ENCODE data around the gene SLC16A4.
A peak's percentile ranks its signal among the peaks of the same experiment; 100 is the strongest.
"Not testable (repeated sequence)": the region's sequence is repeated elsewhere in the genome, so short reads cannot be mapped to it uniquely, and the experiment has no call there.

SLC16A4 gene

GRCh38 chr1:110408488-110408887 is 17.7 kb upstream of the SLC16A4 start:
- DNase-seq, result no peak

GRCh38 chr1:110407260-110408210 is 16.7 kb upstream of the SLC16A4 start, which contains the start of gene LAMTOR5:
Gene LAMTOR5, minus strand, starts transcription at chr1:110407694. Its CDS starts 74 bp downstream, at chr1:110407620.
- DNase-seq, result peak; percentile 90

GRCh38 chr1:110406407-110406806 is 15.6 kb upstream of the SLC16A4 start:
- not testable (repeated sequence) for DNase-seq

GRCh38 chr1:110404401-110404800 is 13.6 kb upstream of the SLC16A4 start:
- DNase-seq, result no peak

GRCh38 chr1:110403805-110404204 is 13.0 kb upstream of the SLC16A4 start:
- no peak for DNase-seq

GRCh38 chr1:110396259-110396958 is 5.6 kb upstream of the SLC16A4 start:
- DNase-seq, result not testable (repeated sequence)

- DNase-seq, result no peak
These were observed 3.6 kb upstream of the SLC16A4 start for GRCh38 chr1:110394493-110394820.

GRCh38 chr1:110393691-110394492 is 3.1 kb upstream of the SLC16A4 start:
- no peak for DNase-seq

- no peak for DNase-seq
These were observed 2.5 kb upstream of the SLC16A4 start for GRCh38 chr1:110393286-110393685.

GRCh38 chr1:110390096-110390495 is 730 bp downstream of the SLC16A4 start:
- no peak for DNase-seq

- no peak for DNase-seq
These were observed 3.6 kb downstream of the SLC16A4 start for GRCh38 chr1:110387048-110387754.

GRCh38 chr1:110385369-110385768 is 5.5 kb downstream of the SLC16A4 start:
- no peak for DNase-seq

GRCh38 chr1:110384581-110385321 is 6.1 kb downstream of the SLC16A4 start:
- no peak for DNase-seq

- DNase-seq, result no peak
These were observed 7.4 kb downstream of the SLC16A4 start for GRCh38 chr1:110383251-110383990.

GRCh38 chr1:110380672-110381283 is 10.0 kb downstream of the SLC16A4 start:
- no peak for DNase-seq

GRCh38 chr1:110375490-110375889 is 15.3 kb downstream of the SLC16A4 start:
- DNase-seq, result no peak

- no peak for DNase-seq
These were observed 20.0 kb downstream of the SLC16A4 start for GRCh38 chr1:110370827-110371226.

GRCh38 chr1:110364221-110364620 is 26.6 kb downstream of the SLC16A4 start:
- DNase-seq, result no peak

- no peak for DNase-seq
These were observed 29.0 kb downstream of the SLC16A4 start for GRCh38 chr1:110361856-110362255.

GRCh38 chr1:110360431-110360830 is 30.4 kb downstream of the SLC16A4 start:
- DNase-seq, result no peak
